ENCODE data around the gene DIPK1B. TPM values are rescaled to one million over a fixed set of nuclear protein-coding genes. Genes with fewer than 3 reads are reported as not detected.

Gene DIPK1B
- total and polyA plus RNA-seq, 2 donors (not counting 3 experiments of a cell fraction or from before 2014, with no cell fraction given): 253 to 441 TPM

- intact Hi-C loops (cut with micrococcal nuclease) (no loop called here), dilution Hi-C loops (cut with MboI; ENCODE audit: extremely low pct_ligation_motif_present, low sequenced_read_pairs) (no loop called here)
- Histone ChIP-seq H3K9me3 (replicated peaks; ENCODE audit: control insufficient read depth, insufficient read depth, low read length) (no peaks in the 10 kb centered on the region), H3K27me3 (ENCODE audit: control insufficient read depth in 2 of 2, insufficient read depth in 2 of 2, low read length in 2 of 2) (no peaks in the 10 kb centered on the region), H3K9ac (replicated peaks; ENCODE audit: extremely low read depth, insufficient read depth, low read length) (no peak overlapping the region), H3K27ac (ENCODE audit: insufficient read depth, low read depth, low read length) (no peak overlapping the region), H3K9me1 (replicated peaks; ENCODE audit: control insufficient read depth, extremely low read depth, insufficient read depth, low read length) (no peaks in the 10 kb centered on the region), H4K20me1 (replicated peaks; ENCODE audit: control insufficient read depth, extremely low read depth, insufficient read depth, low read length) (no peaks in the 10 kb centered on the region), H3K4me3 (replicated peaks in 1 of 3; ENCODE audit: insufficient read depth in 1 of 3, low read depth in 1 of 3, low read length in 3 of 3) (no peak overlapping the region), H3K4me2 (ENCODE audit: insufficient read depth, low read length) (no peak overlapping the region), H3K4me1 (ENCODE audit: control insufficient read depth, extremely low read depth, insufficient read depth, low read length) (peaks cover 13% of the 10 kb centered on the region), H3K36me3 (ENCODE audit: control insufficient read depth in 2 of 2, extremely low read depth in 1 of 2, insufficient read depth in 2 of 2, low read length in 2 of 2) (peaks cover 0 to 6% of the 10 kb centered on the region in 2 experiments), H3K79me2 (ENCODE audit: control insufficient read depth, insufficient read depth, low read length) (peaks cover 55% of the 10 kb centered on the region), H2AFZ (ENCODE audit: low read depth, low read length) (no peak overlapping the region)
- BruUV-seq (replicated peaks): no TSS peak
- TF ChIP-seq POLR2AphosphoS5 (IDR thresholded peaks at IDR 0.05; ENCODE audit: insufficient read depth, low read depth, low read length) (no peak), MYC (IDR thresholded peaks at IDR 0.05; ENCODE audit: low read depth, low read length) (no peak), CTCF (IDR thresholded peaks at IDR 0.05; ENCODE audit: extremely low read depth in 1 of 2, insufficient read depth in 1 of 2, low read depth in 1 of 2, low read length in 2 of 2) (no peak), EZH2 (IDR thresholded peaks at IDR 0.05; ENCODE audit: borderline replicate concordance, low read depth, low read length, severe bottlenecking) (no peak), GATA2 (IDR thresholded peaks at IDR 0.05; ENCODE audit: insufficient read depth, insufficient read length, low read depth, low read length) (no peak), MAX (IDR thresholded peaks at IDR 0.05; ENCODE audit: insufficient read depth, insufficient read length) (no peak), POLR2A (IDR thresholded peaks at IDR 0.05; ENCODE audit: low read depth, low read length) (no peak), FOS (IDR thresholded peaks at IDR 0.05; ENCODE audit: borderline replicate concordance, insufficient read depth, low read length) (no peak), JUN (IDR thresholded peaks at IDR 0.05; ENCODE audit: borderline replicate concordance, insufficient read depth, insufficient read length, low read depth) (no peak)
- FAIRE-seq (no peak), DNase-seq (ENCODE audit: low read depth, low spot score) (no peak)
- ChIA-PET CTCF (no interaction called here), POLR2A (no interaction called here)
Observed at GRCh38 chr9:136684339-136684738, 28.0 kb upstream of the DIPK1B start.
